ENCODE results near the gene ZNF334. TPM values are rescaled to one million over a fixed set of nuclear protein-coding genes. Genes with fewer than 3 reads are reported as not detected.

The ZNF334 gene
- total RNA-seq, 4 donors from 2014 or later = 0.38 to 0.76 (median 0.58) TPM

- no peak overlapping the region for H3K4me3 ChIP-seq (ENCODE audit: low read depth, poor library complexity, severe bottlenecking)
- no peak for DNase-seq (ENCODE audit: low spot score in 2 of 2)
- 47 to 58% methylated on average over 3 of the region's 3 CpGs for WGBS, 2 donors
- intact Hi-C loops (cut with DNase I; ENCODE audit: low total_unique reads) = no loop called here
- TF ChIP-seq CTCF (IDR thresholded peaks at IDR 0.05) (no peak), POLR2A (IDR thresholded peaks at IDR 0.05) (no peak)
Measured at GRCh38 chr20:46484954-46485353, 28.4 kb downstream of the ZNF334 start.

GRCh38 chr20:46483879-46484278 is 29.5 kb downstream of the ZNF334 start:
- 71 to 81% methylated on average over 2 of the region's 2 CpGs for WGBS, 2 donors
- intact Hi-C loops (cut with DNase I; ENCODE audit: low total_unique reads) = no loop called here
- TF ChIP-seq CTCF (IDR thresholded peaks at IDR 0.05) = no peak
- TF ChIP-seq POLR2A (IDR thresholded peaks at IDR 0.05) = no peak
- H3K4me3 ChIP-seq (ENCODE audit: low read depth, poor library complexity, severe bottlenecking) = no peak overlapping the region
- no peak for DNase-seq (ENCODE audit: low spot score in 2 of 2)

GRCh38 chr20:46482864-46483263 is 30.5 kb downstream of the ZNF334 start:
- 66 to 69% methylated on average over 2 of the region's 2 CpGs for WGBS, 2 donors
- no peak overlapping the region for H3K4me3 ChIP-seq (ENCODE audit: low read depth, poor library complexity, severe bottlenecking)
- DNase-seq (ENCODE audit: low spot score in 2 of 2) = no peak
- TF ChIP-seq POLR2A (IDR thresholded peaks at IDR 0.05) = no peak
- no peak for TF ChIP-seq CTCF (IDR thresholded peaks at IDR 0.05)
- intact Hi-C loops (cut with DNase I; ENCODE audit: low total_unique reads) = no loop called here

- TF ChIP-seq POLR2A (IDR thresholded peaks at IDR 0.05) = no peak
- TF ChIP-seq CTCF (IDR thresholded peaks at IDR 0.05) = no peak
- no peak for DNase-seq (ENCODE audit: low spot score in 2 of 2)
- H3K4me3 ChIP-seq (ENCODE audit: low read depth, poor library complexity, severe bottlenecking) = no peak overlapping the region
- WGBS, 2 donors = 64 to 65% methylated on average over 1 of the region's 1 CpG
- intact Hi-C loops (cut with DNase I; ENCODE audit: low total_unique reads) = no loop called here
Measured at GRCh38 chr20:46477640-46478039, 35.7 kb downstream of the ZNF334 start.

GRCh38 chr20:46477225-46477624 is 36.1 kb downstream of the ZNF334 start:
- no peak for DNase-seq (ENCODE audit: low spot score in 2 of 2)
- no peak overlapping the region for H3K4me3 ChIP-seq (ENCODE audit: low read depth, poor library complexity, severe bottlenecking)
- TF ChIP-seq POLR2A (IDR thresholded peaks at IDR 0.05) (no peak), CTCF (IDR thresholded peaks at IDR 0.05) (no peak)
- intact Hi-C loops (cut with DNase I; ENCODE audit: low total_unique reads) = no loop called here
- WGBS, 2 donors = 86 to 87% methylated on average over 2 of the region's 2 CpGs

- intact Hi-C loops (cut with DNase I; ENCODE audit: low total_unique reads) = no loop called here
Measured at GRCh38 chr20:46468508-46468907, 44.9 kb downstream of the ZNF334 start.

More at GRCh38 chr20:46468508-46468907, 44.9 kb downstream of the ZNF334 start:
- TF ChIP-seq CTCF (IDR thresholded peaks at IDR 0.05) (no peak), POLR2A (IDR thresholded peaks at IDR 0.05) (no peak)
- no peak for DNase-seq (ENCODE audit: low spot score in 2 of 2)
- WGBS, 2 donors = 79 to 87% methylated on average over 8 of the region's 8 CpGs
- H3K4me3 ChIP-seq (ENCODE audit: low read depth, poor library complexity, severe bottlenecking) = no peak overlapping the region
